ENCODE results near the gene STOX2. TPM values are rescaled to one million over a fixed set of nuclear protein-coding genes. Genes with fewer than 3 reads are reported as not detected.
A peak's percentile ranks its signal among the peaks of the same experiment; 100 is the strongest.

STOX2 gene
- polyA plus RNA-seq, 1 donor from 2014 or later, result 26.1 TPM

DNA sequence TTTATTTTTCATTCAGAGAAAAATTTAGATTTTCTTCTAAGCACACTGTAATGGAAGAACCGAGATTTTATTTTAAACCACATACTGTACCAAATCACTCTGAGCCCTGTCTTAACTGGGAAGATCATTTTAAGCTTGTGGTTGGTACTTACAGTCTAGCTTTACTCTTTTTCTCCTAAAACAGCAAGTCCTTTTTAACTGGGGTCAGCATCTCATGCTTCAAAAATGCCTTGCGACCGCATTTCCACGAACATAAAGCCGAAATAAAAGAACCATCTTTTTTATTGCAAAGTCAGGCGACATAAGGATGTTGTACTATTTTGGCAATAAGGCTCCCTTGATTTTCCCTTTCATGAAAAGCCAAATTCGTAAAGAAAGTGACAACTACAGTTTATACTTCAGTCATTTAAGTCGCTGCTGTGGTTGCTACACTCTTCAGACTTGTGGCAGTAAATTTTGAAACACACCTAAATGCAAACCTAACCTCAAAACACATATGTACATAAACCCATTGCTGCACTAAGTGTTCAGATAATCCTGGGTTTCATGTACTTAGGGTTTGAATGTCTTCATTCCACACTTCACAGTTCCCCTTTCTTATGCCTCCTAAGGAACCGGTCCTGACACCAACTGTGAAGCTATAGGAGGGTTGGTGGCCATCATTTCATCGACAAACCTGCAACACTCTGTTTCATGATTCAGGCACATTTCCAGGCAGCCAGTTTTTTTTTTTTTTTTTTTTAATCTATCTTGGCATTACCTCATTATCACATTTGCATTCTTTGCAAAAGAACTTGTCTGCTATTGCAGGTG lies 3.0 kb downstream of the STOX2 start:
- Histone ChIP-seq H4K20me1 (ENCODE audit: insufficient read depth) (no peaks in the 10 kb centered on the region), H3K27me3 (ENCODE audit: insufficient read depth, low read depth, low read length) (no peaks in the 10 kb centered on the region), H3K9me2 (ENCODE audit: insufficient read depth, low read length) (no peaks in the 10 kb centered on the region), H3K9ac (ENCODE audit: low read length) (peak overlapping the region; percentile 97), H3K36me3 (ENCODE audit: insufficient read depth, low read length) (peaks cover 10% of the 10 kb centered on the region), H3K4me2 (ENCODE audit: low read length) (peak overlapping the region; percentile 99), H2AFZ (ENCODE audit: low read depth, low read length) (no peak overlapping the region), H3K4me3 (ENCODE audit: low read length) (peak overlapping the region; percentile 92), H3K27ac (ENCODE audit: low read length) (peak overlapping the region; percentile 93), H3K79me2 (replicated peaks; ENCODE audit: insufficient read depth, low read length) (peaks cover 67% of the 10 kb centered on the region), H3K9me3 (ENCODE audit: low read length) (no peaks in the 10 kb centered on the region), H3F3A (ENCODE audit: insufficient read depth, low read length, poor library complexity, severe bottlenecking) (no peaks in the 10 kb centered on the region)
- TF ChIP-seq TAF1 (IDR thresholded peaks at IDR 0.05; ENCODE audit: low read depth), result peak; percentile 52
- TF ChIP-seq POLR2AphosphoS5 (IDR thresholded peaks at IDR 0.05), result peak; percentile 62
- TF ChIP-seq, protein P1, sequence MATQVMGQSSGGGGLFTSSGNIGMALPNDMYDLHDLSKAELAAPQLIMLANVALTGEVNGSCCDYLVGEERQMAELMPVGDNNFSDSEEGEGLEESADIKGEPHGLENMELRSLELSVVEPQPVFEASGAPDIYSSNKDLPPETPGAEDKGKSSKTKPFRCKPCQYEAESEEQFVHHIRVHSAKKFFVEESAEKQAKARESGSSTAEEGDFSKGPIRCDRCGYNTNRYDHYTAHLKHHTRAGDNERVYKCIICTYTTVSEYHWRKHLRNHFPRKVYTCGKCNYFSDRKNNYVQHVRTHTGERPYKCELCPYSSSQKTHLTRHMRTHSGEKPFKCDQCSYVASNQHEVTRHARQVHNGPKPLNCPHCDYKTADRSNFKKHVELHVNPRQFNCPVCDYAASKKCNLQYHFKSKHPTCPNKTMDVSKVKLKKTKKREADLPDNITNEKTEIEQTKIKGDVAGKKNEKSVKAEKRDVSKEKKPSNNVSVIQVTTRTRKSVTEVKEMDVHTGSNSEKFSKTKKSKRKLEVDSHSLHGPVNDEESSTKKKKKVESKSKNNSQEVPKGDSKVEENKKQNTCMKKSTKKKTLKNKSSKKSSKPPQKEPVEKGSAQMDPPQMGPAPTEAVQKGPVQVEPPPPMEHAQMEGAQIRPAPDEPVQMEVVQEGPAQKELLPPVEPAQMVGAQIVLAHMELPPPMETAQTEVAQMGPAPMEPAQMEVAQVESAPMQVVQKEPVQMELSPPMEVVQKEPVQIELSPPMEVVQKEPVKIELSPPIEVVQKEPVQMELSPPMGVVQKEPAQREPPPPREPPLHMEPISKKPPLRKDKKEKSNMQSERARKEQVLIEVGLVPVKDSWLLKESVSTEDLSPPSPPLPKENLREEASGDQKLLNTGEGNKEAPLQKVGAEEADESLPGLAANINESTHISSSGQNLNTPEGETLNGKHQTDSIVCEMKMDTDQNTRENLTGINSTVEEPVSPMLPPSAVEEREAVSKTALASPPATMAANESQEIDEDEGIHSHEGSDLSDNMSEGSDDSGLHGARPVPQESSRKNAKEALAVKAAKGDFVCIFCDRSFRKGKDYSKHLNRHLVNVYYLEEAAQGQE (IDR thresholded peaks at IDR 0.05; ENCODE audit: borderline replicate concordance), result no peak
- TF ChIP-seq MXI1 (conservative IDR thresholded peaks at IDR 0.05; ENCODE audit: poor library complexity, severe bottlenecking), result no peak
- TF ChIP-seq RAD21 (conservative IDR thresholded peaks at IDR 0.05), result peak; percentile 13
- TF ChIP-seq, protein P2, sequence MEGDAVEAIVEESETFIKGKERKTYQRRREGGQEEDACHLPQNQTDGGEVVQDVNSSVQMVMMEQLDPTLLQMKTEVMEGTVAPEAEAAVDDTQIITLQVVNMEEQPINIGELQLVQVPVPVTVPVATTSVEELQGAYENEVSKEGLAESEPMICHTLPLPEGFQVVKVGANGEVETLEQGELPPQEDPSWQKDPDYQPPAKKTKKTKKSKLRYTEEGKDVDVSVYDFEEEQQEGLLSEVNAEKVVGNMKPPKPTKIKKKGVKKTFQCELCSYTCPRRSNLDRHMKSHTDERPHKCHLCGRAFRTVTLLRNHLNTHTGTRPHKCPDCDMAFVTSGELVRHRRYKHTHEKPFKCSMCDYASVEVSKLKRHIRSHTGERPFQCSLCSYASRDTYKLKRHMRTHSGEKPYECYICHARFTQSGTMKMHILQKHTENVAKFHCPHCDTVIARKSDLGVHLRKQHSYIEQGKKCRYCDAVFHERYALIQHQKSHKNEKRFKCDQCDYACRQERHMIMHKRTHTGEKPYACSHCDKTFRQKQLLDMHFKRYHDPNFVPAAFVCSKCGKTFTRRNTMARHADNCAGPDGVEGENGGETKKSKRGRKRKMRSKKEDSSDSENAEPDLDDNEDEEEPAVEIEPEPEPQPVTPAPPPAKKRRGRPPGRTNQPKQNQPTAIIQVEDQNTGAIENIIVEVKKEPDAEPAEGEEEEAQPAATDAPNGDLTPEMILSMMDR (IDR thresholded peaks at IDR 0.05; ENCODE audit: poor library complexity, severe bottlenecking), result no peak
- no peak for TF ChIP-seq EZH2 (IDR thresholded peaks at IDR 0.05; ENCODE audit: borderline replicate concordance, insufficient read depth, low read length, poor library complexity, severe bottlenecking)
- TF ChIP-seq SMC3 (conservative IDR thresholded peaks at IDR 0.05; ENCODE audit: poor library complexity), result no peak
- no peak for TF ChIP-seq EP300 (conservative IDR thresholded peaks at IDR 0.05; ENCODE audit: poor library complexity, severe bottlenecking)

DNA sequence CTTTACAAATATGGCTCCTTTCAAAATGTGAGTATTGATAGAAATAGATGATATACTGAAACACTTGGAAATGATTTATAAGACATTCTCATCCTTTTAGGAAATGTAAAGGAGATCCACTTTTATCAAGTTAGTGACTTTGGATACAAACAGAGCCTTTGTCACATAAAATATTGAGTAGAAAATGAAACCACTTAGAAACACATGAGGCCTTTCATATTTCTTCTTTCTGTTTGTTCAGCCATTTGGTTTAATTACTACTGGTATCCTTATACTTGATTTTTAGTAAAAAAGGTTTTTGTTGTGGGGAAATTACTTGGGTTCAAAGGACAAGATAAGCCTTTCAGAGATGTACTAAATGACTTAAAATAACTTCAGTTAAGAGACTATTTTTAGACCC lies 4.1 kb downstream of the STOX2 start:
- Histone ChIP-seq H3K4me3 (ENCODE audit: low read length) (peak overlapping the region; percentile 92), H4K20me1 (ENCODE audit: insufficient read depth) (no peaks in the 10 kb centered on the region), H2AFZ (ENCODE audit: low read depth, low read length) (no peak overlapping the region), H3K9me3 (ENCODE audit: low read length) (no peaks in the 10 kb centered on the region), H3K27me3 (ENCODE audit: insufficient read depth, low read depth, low read length) (no peaks in the 10 kb centered on the region), H3K4me2 (ENCODE audit: low read length) (peak overlapping the region; percentile 99), H3K79me2 (replicated peaks; ENCODE audit: insufficient read depth, low read length) (peaks cover 73% of the 10 kb centered on the region), H3K36me3 (ENCODE audit: insufficient read depth, low read length) (peaks cover 10% of the 10 kb centered on the region), H3K27ac (ENCODE audit: low read length) (peak overlapping the region; percentile 93), H3F3A (ENCODE audit: insufficient read depth, low read length, poor library complexity, severe bottlenecking) (no peaks in the 10 kb centered on the region), H3K9ac (ENCODE audit: low read length) (peak overlapping the region; percentile 97), H3K9me2 (ENCODE audit: insufficient read depth, low read length) (no peaks in the 10 kb centered on the region)
- TF ChIP-seq TAF1 (IDR thresholded peaks at IDR 0.05; ENCODE audit: low read depth) (no peak), POLR2AphosphoS5 (IDR thresholded peaks at IDR 0.05) (no peak), EP300 (conservative IDR thresholded peaks at IDR 0.05; ENCODE audit: poor library complexity, severe bottlenecking) (no peak), RAD21 (conservative IDR thresholded peaks at IDR 0.05) (no peak), MXI1 (conservative IDR thresholded peaks at IDR 0.05; ENCODE audit: poor library complexity, severe bottlenecking) (no peak), SMC3 (conservative IDR thresholded peaks at IDR 0.05; ENCODE audit: poor library complexity) (no peak), EZH2 (IDR thresholded peaks at IDR 0.05; ENCODE audit: borderline replicate concordance, insufficient read depth, low read length, poor library complexity, severe bottlenecking) (no peak)
- TF ChIP-seq, protein P2 (IDR thresholded peaks at IDR 0.05; ENCODE audit: poor library complexity, severe bottlenecking), result no peak
- TF ChIP-seq, protein P1 (IDR thresholded peaks at IDR 0.05; ENCODE audit: borderline replicate concordance), result no peak

All from neural cell (in vitro differentiated cells).